GM12892 (cell line): Measurements from ENCODE around the gene TMPRSS3.

Experiments used
- POLR2A ChIP-seq: IDR thresholded peaks from 2 replicates; pipeline ENCODE4 v1.6.1; 2011; ENCODE audit warnings: low read depth, low read length, control low read depth
- POLR2AphosphoS5 ChIP-seq: IDR thresholded peaks from 2 replicates; pipeline ENCODE4 v1.6.1; 2011; ENCODE audit warnings: low read depth, low read length, control low read depth
- TAF1 ChIP-seq: IDR thresholded peaks from 2 replicates; pipeline ENCODE4 v1.6.1; 2011; ENCODE audit warnings: low read depth, mild to moderate bottlenecking, control low read depth, low read length, borderline replicate concordance

GRCh38 chr21:42406201-42406621 is 10.4 kb upstream of the TMPRSS3 start:
- no peak for TF ChIP-seq POLR2AphosphoS5
- TF ChIP-seq POLR2A = no peak
- TF ChIP-seq TAF1 = no peak
